A549 (cell line): ENCODE results near the gene UBTD2.

ENCODE experiments used
- BHLHE40 ChIP-seq: IDR thresholded peaks from 2 replicates; pipeline ENCODE4 v1.6.1; 2012; ENCODE audit warnings: low read depth, low read length, inconsistent platforms
- CEBPB ChIP-seq, 2 experiments: fragments of >200 bp in 1 of 2; sonication (Bioruptor Twin) in 1 of 2; formaldehyde crosslinking in 1 of 2; IDR thresholded peaks; 2 replicates each; pipeline ENCODE4 v1.6.1; 2012 to 2016
- KDM5A ChIP-seq: fragments of 200-600 bp; sonication (generic); IDR thresholded peaks from 2 replicates; pipeline ENCODE4 v1.6.1; 2016; ENCODE audit warnings: antibody characterized with exemption, mild to moderate bottlenecking
- MAFK ChIP-seq: fragments of 450-650 bp; IDR thresholded peaks from 2 replicates; pipeline ENCODE4 v1.6.1; 2014; ENCODE audit not compliant: partially characterized antibody
- MAZ ChIP-seq: fragments of 150-350 bp; IDR thresholded peaks from 2 replicates; pipeline ENCODE4 v1.6.1; 2014; ENCODE audit warnings: antibody characterized with exemption, low read depth, low read length, borderline replicate concordance
- POLR2A ChIP-seq: IDR thresholded peaks from 2 replicates; pipeline ENCODE4 v1.6.1; 2012; ENCODE audit warnings: mild to moderate bottlenecking, low read length
- POLR2AphosphoS2 ChIP-seq: conservative IDR thresholded peaks from 2 replicates; pipeline ENCODE4 v1.6.1; 2012; ENCODE audit warnings: low read length, improper control_type of control experiment, inconsistent platforms
- REST ChIP-seq: fragments of 200-600 bp; sonication (generic); IDR thresholded peaks from 2 replicates; pipeline ENCODE4 v1.6.1; 2016; ENCODE audit warnings: antibody characterized with exemption, mild to moderate bottlenecking, moderate library complexity
- RFX5 ChIP-seq: fragments of 450-650 bp; IDR thresholded peaks from 2 replicates; pipeline ENCODE4 v1.7.1; 2014; ENCODE audit warnings: antibody characterized with exemption, mild to moderate bottlenecking, moderate library complexity
- SMC3 ChIP-seq: fragments of >200 bp; sonication (Bioruptor Twin); formaldehyde crosslinking; IDR thresholded peaks from 3 replicates; pipeline ENCODE4 v1.6.1; 2018; ENCODE audit warnings: inconsistent platforms
- TP53 ChIP-seq: fragments of 250-450 bp; sonication (Bioruptor Pico); IDR thresholded peaks from 2 replicates; pipeline ENCODE4 v1.5.0; 2021; ENCODE audit warnings: mild to moderate bottlenecking, moderate library complexity
- TF ChIP-seq, protein P1 (sequence below): IDR thresholded peaks from 2 replicates; pipeline ENCODE4 v1.6.1; 2012
- TF ChIP-seq, protein P2 (sequence below): fragments of >200 bp; sonication (Bioruptor Twin); formaldehyde crosslinking; IDR thresholded peaks from 3 replicates; pipeline ENCODE4 v1.5.1; 2016
- TF ChIP-seq, protein P3 (sequence below): fragments of 450-650 bp; IDR thresholded peaks from 2 replicates; pipeline ENCODE4 v1.6.1; 2014; ENCODE audit warnings: antibody characterized with exemption

GRCh38 chr5:172162323-172162986 is 121.1 kb downstream of the UBTD2 start:
- TF ChIP-seq SMC3: no peak
- TF ChIP-seq, protein P1, sequence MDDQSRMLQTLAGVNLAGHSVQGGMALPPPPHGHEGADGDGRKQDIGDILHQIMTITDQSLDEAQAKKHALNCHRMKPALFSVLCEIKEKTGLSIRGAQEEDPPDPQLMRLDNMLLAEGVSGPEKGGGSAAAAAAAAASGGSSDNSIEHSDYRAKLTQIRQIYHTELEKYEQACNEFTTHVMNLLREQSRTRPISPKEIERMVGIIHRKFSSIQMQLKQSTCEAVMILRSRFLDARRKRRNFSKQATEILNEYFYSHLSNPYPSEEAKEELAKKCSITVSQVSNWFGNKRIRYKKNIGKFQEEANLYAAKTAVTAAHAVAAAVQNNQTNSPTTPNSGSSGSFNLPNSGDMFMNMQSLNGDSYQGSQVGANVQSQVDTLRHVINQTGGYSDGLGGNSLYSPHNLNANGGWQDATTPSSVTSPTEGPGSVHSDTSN: no peak
- TF ChIP-seq MAZ: no peak
- TF ChIP-seq, protein P2, sequence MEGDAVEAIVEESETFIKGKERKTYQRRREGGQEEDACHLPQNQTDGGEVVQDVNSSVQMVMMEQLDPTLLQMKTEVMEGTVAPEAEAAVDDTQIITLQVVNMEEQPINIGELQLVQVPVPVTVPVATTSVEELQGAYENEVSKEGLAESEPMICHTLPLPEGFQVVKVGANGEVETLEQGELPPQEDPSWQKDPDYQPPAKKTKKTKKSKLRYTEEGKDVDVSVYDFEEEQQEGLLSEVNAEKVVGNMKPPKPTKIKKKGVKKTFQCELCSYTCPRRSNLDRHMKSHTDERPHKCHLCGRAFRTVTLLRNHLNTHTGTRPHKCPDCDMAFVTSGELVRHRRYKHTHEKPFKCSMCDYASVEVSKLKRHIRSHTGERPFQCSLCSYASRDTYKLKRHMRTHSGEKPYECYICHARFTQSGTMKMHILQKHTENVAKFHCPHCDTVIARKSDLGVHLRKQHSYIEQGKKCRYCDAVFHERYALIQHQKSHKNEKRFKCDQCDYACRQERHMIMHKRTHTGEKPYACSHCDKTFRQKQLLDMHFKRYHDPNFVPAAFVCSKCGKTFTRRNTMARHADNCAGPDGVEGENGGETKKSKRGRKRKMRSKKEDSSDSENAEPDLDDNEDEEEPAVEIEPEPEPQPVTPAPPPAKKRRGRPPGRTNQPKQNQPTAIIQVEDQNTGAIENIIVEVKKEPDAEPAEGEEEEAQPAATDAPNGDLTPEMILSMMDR: no peak
- TF ChIP-seq KDM5A: no peak
- no peak for TF ChIP-seq REST
- TF ChIP-seq BHLHE40: no peak
- TF ChIP-seq CEBPB (IDR thresholded peaks at IDR 0.05): no peak
- no peak for TF ChIP-seq POLR2AphosphoS2
- no peak for TF ChIP-seq MAFK
- no peak for TF ChIP-seq RFX5
- TF ChIP-seq, protein P3, sequence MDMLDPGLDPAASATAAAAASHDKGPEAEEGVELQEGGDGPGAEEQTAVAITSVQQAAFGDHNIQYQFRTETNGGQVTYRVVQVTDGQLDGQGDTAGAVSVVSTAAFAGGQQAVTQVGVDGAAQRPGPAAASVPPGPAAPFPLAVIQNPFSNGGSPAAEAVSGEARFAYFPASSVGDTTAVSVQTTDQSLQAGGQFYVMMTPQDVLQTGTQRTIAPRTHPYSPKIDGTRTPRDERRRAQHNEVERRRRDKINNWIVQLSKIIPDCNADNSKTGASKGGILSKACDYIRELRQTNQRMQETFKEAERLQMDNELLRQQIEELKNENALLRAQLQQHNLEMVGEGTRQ: no peak
- no peak for TF ChIP-seq POLR2A
- no peak for TF ChIP-seq TP53 (CRISPR knock-in tag)
